ENCODE results near the gene CTNNBIP1.
A peak's percentile ranks its signal among the peaks of the same experiment; 100 is the strongest.

The CTNNBIP1 gene

DNA sequence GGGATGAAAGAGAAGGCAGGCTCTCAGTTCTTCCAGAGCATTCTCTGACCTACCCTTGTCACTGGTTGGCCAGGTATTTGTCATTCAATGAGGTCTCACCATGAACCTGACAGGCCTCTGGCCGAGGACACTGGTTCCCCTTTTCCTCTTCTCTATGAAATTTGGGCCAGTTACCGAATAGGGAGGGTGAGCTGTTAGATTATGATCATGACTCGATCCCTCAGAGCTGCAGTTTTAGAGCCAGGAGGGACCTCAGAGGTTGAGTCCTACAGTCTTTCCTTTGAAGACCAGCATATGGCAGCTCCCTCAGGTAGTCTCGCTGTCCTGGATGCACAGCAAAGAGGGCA, 56.8 kb downstream of the CTNNBIP1 start:
- no peak for DNase-seq (ENCODE audit: low spot score)

DNA sequence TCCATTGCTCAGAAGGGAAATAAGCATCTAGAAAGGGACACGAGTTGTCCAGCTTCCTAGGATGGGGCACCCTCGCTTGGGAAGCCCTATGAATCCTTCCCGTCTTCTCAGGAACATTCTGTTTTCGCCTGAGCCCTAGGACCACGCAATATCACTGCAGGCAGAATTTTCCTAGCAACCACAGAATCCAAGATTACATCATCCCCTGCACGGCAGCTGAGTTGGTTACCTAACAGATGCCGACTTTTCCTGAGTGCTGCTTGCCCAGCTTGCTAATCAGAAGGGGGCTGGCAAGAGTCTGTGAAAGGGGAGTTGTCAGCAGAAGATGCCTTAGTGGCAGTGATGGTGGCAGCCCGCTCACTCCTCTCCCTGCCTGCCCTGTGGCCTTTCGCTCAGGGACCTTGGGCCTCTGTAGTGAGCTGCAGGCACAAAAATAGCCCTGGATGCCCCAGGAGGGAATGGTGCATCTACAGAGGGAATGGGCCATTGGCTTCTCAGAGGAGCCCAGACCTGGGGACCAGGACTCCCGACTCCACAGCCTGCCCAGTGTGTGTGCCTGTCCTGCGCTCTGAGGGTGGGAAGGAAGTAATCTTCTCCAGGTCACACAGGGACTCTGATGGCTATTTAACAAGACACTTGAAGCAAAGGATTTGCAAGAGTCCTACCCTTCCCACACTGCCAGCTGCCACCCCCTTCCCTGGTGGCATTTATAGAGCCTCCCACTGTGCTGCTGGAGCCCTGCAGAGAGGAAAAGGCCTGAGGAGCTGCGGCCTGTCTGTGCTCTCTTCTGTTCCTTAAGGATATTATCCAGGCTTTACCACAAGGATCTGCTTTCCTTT, 57.4 kb downstream of the CTNNBIP1 start:
- DNase-seq (ENCODE audit: low spot score): peak; percentile 48

DNA sequence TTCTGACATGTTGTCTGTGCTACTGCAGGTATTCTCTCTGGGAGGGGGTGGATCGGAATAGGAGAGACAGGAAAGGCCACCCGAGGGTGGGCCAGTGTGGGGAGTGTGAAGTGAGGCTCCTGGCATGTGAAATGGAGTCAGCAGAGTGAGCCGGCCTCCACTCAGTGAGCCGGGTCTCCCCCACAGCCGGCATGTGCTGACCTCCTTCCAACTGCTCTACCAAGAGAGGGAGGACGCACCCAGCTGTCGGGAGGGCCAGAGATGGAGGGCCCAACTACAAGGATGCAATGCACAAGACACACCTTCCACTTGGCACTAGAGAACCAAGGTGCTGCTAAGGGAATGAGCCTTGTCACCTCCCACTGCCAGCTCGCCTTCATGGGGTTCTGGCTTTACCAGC, 58.1 kb downstream of the CTNNBIP1 start:
- no peak for DNase-seq (ENCODE audit: low spot score)

DNA sequence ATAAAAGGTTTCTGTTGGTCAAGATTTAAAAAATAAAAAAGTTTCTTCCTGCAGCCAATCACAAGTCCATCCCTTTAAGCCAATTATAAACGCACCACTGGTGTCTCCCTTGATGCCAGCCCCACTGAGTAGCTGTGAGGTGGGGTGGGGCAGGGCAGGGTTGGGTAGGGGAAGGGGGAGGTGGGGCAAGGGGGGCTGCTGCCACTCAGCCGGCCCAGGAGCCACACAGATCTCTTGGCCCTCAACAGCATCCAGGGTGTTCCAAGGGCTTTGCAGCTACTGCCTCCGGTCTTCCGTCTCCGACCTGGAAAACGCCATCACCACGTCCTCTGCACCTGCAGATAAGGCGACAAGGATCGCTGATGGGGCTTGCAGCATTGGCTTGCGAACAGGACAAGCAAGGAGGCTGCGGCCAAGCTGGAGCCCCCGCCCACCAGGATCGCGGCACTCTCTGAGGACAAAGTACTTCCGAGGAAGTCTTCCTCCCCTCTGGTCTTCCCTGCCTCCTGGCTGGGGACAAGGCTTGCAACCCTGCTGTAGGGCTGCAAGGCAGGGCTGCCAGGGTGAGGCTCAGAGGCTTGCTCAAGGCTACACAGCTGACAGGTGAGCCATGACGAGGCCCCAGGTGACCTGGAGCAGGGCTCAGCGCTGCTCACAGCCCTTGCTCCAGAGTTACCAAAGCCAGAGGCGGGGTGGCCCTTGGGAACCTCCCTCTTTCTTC, 59.5 kb downstream of the CTNNBIP1 start:
- no peak for DNase-seq (ENCODE audit: low spot score)

DNA sequence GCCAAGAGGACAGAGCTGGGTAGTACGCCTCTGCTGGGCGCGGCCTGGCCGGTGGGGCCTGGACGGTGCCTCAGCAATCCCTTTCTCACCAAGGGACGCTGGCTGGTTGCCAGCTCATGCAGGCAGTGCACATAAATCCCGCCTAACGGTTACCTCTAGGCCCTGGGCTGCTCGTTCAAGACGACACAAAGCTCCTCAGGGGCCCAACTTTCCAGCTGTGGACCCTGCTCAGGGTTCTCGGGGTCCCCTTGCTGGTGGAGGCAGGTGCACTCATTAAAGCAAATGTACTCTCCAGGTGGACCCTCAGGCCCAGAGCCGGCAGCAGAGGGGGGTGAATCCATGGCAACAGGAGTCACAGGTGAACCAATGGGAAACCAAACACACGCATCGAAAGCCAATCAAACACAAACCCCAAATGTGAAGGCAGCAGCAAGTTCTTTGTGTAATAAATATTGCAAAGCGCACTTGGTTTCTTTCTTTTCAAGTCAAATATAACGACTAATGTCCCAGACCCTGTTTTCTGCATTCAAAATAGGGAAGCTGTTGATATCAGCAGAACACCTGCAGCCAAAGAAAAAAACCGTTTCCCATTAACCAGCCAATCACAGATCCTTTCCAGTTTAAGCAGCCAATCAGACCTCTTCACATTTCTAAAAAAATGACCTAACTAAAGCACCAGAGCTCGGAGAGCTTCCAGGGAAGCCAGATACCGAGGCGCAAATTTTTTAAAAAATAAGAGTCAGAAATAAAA, 60.2 kb downstream of the CTNNBIP1 start:
- no peak for DNase-seq (ENCODE audit: low spot score)

DNA sequence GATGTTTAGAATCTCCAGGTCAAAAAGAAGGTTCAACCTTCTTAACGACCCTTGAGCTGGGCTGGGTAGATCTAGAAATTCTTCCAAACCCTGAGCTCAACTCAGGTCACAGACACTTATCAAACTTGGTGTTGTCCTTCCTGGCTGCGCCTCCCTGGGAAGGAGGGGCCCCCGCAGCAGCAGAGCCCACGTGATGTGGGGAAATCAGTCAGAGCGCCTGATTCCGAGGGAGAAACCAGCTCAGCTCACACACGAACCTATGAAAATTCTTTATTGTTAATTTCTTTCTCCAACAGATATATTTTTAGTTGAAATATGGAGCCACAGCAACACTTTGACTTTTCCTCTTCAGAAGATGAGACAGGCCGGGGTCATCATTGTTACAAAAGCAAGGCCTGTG, 62.0 kb downstream of the CTNNBIP1 start:
- DNase-seq (ENCODE audit: low spot score): no peak

DNA sequence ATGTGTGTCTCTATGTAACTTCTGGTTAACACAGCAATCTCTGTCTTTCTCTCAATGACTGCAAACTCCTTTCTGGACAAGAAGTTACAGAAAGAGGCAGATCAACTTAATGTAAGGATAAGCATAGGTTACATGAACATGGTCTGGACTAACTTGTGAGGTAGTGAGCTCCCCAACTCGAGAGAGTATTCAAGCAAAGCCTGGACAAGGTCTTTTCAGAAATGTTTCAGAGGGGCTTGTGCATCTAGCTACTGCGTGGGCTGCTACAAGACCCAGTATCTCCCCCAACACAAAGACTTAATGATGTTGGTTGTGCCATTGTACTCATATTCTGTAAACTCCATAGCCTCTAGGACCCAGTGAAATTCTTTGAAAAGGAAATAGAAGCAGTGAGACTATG, 62.8 kb downstream of the CTNNBIP1 start:
- no peak for DNase-seq (ENCODE audit: low spot score)

DNA sequence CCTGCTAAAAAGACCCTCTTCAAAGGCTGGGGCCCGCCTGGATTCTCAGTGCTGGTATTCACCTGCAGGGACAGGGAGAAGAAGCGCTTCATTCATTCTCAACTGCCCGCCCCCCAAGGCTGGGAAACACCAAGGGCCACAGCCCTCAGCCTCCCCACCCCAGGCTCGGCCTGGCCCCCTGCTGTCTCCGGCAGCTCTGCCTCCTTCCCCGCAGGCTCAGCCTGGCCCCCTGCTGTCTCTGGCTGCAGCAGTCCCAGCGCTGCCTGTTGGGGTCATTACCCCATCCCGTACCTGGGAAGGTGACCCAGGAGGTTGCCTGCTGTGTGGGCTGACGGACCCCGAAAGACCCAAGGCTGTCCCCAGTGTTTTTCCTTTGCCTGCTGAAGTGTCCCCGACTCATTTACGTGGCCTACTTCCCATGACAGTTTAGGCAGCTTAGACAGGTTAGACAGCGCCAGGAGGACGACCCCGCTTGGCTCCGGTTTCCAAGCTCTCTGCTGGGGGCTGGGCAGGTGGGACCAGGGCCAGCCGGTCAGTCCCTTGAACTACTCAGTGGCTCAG, 63.4 kb downstream of the CTNNBIP1 start:
- DNase-seq (ENCODE audit: low spot score): no peak

DNA sequence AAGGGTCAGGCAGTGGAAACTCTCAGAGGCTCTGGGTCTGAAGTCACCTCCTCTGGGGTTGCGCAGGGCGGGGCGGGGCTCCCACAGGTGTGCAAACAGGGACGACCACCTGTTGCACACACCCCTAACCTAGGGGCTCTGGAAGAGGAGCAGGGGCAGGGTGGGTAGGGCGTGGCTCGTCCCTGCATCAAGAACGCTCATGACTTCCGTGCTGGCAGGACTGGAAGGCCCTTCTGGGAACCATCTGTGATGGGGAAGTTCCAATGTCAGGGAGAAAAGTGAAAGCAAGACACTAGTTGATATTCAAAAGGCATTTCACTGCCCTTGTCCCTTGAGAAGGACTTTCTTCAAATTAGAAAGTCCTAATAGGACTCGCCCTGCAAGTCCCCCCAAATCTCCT, 64.2 kb downstream of the CTNNBIP1 start:
- DNase-seq (ENCODE audit: low spot score): no peak

DNA sequence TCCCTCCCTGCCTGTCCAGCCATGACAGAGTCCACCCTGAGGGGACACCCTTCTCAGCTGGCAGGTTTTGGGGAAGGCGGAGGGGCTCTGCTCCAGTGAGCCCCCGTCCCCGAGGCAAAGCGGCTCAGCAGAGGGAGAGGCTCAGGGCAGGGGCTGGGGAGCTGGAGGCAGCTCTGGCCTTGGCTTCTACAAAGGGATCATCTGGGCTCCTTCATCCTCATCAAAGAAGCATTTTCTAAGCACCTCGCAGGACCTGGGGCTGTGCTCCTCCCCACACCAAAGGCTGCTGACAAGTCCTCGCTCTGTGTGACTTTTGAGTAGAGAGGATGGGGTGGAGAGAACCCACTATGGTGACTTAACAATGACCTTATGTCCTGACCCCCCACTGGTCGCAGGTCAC, 65.3 kb downstream of the CTNNBIP1 start:
- DNase-seq (ENCODE audit: low spot score): no peak

DNA sequence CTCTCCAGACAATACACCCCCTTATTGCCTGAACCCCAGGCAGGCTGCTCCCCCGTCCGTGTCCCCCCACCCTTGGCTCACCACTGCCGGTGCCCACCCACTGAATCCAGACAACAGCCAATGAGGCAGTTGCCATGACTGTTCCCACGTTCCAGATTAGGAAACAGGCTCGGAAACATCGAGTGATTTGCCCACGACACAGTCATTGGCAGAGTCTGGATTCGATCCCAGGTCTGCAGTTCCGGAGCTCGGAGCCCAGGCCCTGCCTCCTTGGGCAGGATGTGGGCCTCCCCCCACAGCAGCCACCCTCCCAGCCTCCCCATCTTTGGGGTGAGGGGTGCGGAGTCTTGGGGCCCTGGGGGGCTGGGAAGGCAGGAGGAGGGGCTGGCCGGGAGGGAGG, 66.0 kb downstream of the CTNNBIP1 start:
- DNase-seq (ENCODE audit: low spot score): no peak

DNA sequence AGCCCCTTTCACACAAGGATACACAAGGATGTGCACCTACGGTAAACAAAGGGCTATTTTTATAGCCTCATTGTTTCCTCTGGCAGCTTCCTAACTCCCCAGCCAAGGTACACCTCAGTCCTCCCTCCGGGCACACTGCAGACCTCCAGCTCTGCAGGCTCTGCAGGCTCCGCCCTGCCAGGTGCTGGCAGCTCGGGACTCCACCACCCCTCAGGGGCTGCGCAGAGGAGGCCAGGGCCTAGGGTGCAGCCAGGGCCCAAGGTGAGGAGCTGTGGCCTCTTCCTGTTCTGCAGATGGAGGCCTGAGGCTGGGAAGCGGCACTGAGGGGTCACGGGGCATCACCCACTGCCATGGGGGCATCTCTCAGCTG, 66.5 kb downstream of the CTNNBIP1 start:
- DNase-seq (ENCODE audit: low spot score): no peak

DNA sequence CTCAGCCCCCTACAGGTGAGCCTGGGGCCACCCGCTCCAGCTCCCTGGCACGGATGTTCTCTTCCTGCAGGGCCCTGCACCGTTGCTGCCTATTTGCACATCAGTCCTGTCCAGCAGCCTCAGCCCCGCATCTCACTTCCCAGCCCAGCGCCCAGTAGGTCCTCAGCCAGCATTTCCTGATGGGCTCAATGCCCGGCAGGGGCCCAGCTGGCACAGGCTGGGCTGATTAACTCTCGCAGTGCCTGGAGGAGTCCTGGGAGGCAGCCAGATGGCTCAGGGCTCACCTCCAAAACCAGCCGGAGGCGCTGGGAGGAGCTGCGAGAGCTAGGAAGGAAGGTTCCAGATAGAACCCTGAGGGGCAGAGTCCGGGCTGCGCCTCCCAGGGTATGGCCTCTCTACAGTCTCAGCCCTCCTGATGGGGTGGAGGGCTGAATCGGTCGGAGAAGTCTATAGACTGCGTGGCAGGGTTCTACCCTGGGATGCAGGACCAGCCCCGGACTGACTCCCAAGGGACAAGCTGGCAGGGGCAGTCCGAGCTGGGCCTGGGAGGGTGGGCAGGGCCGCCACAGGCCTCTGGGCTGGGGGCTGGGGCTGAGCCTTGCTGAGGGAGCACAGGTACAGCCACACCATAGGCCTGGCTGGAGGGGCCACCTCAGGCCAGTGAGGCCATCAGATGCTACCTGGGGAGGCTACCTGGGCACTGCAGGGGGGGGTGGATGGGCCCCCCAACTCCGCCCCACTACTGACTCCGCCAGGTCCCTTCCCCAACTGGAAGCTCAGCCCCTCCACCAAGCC, 67.1 kb downstream of the CTNNBIP1 start:
- no peak for DNase-seq (ENCODE audit: low spot score)

DNA sequence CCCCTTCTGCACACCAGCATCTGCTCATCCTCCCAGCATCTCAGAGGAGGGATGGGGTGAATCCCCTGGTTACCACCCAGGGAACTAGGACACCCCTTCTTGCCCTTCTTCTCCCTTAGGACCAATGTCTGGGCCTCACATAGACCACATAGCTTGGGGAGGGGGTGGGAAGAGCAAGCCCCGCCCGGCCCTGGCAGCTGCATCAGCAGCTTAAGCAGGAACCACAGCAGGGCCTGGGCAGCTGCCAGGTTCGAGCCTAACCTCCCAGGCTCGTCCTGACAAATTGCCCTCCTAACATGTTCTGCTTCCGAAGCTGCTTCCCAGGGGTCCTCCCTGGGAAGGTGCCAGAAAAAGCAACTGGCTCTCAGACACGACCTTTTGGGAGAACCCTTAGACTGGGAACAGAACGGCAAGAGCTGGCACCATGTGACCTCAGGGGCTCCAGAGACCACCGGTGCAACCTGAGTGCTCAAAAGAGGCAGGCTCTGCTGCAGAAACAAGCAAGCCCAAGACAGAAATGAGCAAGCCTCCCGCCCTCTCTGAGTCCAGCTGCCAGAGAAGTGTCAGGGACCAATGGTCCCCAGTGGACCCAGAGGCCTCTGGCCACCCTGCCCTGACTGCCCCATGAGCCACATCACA, 67.9 kb downstream of the CTNNBIP1 start:
- no peak for DNase-seq (ENCODE audit: low spot score)

DNA sequence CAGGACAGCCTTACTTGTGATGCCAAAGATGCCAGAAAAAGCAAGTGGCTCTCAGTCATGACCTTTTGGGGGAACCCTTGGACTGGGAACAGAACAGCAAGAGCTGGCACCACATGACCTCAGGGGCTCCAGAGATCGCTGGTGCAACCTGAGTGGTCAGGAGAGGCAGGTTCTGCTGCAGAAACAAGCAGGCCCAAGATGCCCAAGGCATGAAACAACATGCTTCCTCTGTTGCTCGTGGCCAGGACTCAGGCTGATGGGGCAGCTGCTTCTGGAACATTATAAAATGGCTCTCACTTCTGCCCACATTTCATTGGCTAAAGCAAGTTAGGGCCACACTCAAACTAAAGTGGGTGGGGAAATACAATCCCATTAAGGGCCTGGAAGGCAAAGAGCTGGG, 68.6 kb downstream of the CTNNBIP1 start:
- no peak for DNase-seq (ENCODE audit: low spot score)

DNA sequence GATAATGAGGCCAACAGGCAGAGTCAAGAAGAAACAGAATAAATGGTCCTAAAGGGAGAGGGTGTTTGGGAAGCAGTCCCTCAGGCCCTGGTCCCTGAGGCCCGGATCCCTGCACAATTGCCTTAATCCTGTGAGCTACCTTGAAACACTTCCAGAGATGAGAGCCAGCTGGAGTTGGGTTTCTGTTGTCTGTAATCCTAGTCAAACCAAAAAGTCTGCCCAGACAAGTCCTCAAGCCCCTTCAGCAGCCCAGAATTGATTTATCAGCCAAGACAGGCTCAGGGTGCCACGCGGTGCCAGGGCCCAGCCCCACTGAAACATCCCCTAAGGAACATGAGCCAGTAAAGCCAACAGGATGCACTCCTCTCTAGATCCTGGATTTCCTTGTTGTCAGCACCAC, 69.9 kb downstream of the CTNNBIP1 start:
- DNase-seq (ENCODE audit: low spot score): no peak

DNA sequence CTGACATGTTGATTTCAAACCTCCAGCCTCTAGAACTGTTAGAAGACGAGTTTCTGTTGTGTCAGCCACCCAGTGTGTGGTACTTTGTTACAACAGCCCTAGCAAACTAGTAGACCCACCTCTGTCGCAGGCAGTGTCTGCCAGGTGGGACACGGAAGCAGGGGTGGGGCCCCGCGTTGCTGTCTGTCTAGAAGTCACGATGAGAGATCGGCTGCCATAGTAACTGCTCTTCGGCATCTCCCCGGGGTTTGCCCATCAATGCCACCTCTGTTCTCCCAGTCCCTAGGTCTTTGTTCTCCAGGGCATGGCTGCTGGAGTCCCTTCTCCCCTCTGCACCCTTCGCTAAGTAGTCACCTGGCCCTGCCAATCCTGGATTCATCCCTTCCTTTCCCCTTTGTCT, 71.1 kb downstream of the CTNNBIP1 start:
- DNase-seq (ENCODE audit: low spot score): no peak

DNA sequence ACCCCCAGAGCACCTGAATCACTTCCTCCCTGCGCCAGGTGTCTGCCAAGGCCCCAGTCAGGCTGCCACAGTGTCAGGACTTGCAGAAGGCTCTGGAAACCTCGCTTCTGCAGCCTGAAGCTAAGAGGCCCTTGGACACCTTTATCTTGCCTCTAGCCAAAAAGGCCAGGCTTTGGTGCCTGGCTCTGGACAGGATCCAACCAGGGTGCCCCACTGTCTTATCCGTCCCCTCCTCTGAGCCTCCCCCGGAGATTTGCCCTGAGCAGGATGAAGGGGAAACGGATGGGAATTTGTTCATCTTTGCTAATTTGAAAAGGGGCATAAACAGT, 73.5 kb downstream of the CTNNBIP1 start:
- no peak for DNase-seq (ENCODE audit: low spot score)

DNA sequence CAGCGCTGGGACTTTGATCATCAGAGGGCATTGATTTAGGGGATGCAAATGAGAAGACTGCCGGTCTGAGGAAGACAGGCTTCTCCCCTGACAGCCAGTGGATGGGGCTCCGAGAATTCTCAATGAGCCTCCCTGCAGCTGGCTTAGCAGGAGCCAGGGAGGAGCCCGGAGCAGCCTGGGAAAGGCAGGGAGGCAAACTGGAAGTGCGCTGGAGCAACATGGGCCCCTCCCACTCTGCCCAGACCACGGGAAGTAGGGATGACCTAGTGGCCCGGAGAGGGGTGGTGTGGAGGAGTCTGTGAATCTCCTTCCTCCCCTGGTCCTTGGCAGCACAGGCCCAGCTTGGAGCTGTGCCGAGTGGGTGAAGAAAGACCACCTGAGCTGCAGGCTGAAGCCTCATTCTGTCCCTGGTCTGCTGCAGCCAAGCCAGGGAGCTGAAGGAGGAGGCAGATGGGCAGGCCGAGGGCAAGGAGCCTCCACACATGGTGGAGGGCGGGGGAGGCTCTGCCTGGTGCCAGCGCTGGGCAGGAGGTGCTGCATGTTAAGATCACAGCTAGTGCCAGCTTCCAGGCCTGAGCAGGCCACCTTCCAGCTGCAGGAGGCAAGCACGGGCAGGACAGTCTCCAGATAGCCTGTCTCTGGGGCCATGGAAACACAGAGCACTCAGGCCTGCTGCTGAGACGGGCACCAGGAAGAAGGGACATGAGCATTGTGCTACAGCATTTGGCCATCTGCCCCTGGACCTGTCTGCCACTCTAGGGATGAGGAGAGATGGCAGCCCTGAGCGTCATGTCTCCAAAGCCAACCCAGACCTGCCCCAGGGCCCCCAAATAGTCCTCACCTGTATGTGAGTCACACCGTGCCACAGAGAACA, 74.1 kb downstream of the CTNNBIP1 start:
- no peak for DNase-seq (ENCODE audit: low spot score)

DNA sequence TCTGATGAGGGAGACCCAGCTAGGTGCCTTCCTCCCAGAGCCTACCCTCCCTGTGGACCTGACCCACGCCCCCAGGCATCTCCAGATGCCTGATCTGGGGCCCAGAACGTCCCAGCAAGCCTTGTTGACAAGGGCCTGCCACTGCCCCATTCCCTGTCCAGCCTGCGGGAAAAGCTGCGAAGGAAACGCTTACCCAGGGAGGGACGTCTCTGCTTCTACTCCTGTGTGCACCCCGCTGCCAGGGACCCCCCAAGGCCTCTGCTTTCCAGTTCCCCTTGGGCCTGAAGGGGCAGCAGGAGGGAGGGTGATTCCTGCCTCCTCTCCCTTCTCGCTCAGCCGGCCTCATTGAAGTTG, 74.7 kb downstream of the CTNNBIP1 start:
- no peak for DNase-seq (ENCODE audit: low spot score)

DNA sequence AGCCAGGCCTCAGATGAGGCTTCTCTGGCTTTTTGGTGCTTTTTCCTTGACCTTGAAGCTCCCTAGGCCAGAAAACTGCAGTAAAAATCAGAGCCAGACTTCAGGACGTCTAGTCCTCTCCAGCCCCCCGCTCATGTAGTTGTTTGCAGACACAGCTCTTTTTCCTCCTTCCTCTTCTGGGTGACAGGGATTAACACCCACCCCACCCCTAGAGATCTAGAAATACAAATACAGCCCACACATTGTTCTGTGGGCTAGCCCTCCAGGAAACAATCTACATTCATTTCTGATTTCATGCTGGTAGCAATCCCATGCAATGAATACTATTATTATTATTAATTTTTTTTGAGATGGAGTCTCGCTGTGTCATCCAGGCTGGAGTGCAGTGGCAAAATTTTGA, 76.4 kb downstream of the CTNNBIP1 start:
- no peak for DNase-seq (ENCODE audit: low spot score)
